SU-DHL-6 (cell line): Measurements from ENCODE around the gene MUC15.

Experiments used
- H2AFZ ChIP-seq: fragments of 200-600 bp; sonication (generic); 2 replicates; pipeline ENCODE4 v1.6.1; 2014; ENCODE audit warnings: low read depth, mild to moderate bottlenecking, moderate library complexity, mixed read lengths, antibody characterized with exemption, low read length; ENCODE audit not compliant: severe bottlenecking
- H3F3A ChIP-seq: fragments of 200-600 bp; shearing (Covaris generic); 2 replicates; pipeline ENCODE4 v1.6.0; 2016; ENCODE audit warnings: antibody characterized with exemption, mild to moderate bottlenecking; ENCODE audit not compliant: insufficient read depth
- H3K27ac ChIP-seq: fragments of 200-600 bp; sonication (generic); 2 replicates; pipeline ENCODE4 v1.5.1; 2016; ENCODE audit warnings: low read depth, mild to moderate bottlenecking, low read length, moderate library complexity, mixed read lengths
- H3K27me3 ChIP-seq: fragments of 200-600 bp; sonication (generic), shearing (Covaris generic); 2 replicates; pipeline ENCODE4 v1.6.0; 2014; ENCODE audit warnings: mild to moderate bottlenecking, low read length
- H3K36me3 ChIP-seq: fragments of 200-600 bp; sonication (generic); 2 replicates; pipeline ENCODE4 v1.6.1; 2014; ENCODE audit warnings: mild to moderate bottlenecking, low read length, mixed read lengths
- H3K4me2 ChIP-seq: fragments of 300-600, 200-600 bp; shearing (Covaris generic), sonication (generic); 2 replicates; pipeline ENCODE4 v1.6.0; 2014; ENCODE audit warnings: low read length, low read depth, mild to moderate bottlenecking; ENCODE audit not compliant: poor library complexity, severe bottlenecking
- H3K4me3 ChIP-seq: fragments of 200-600 bp; sonication (generic); 2 replicates; pipeline ENCODE4 v1.5.1; 2014; ENCODE audit warnings: antibody characterized with exemption, low read length, mild to moderate bottlenecking, mixed read lengths; ENCODE audit not compliant: insufficient read depth, poor library complexity, severe bottlenecking
- H3K79me2 ChIP-seq: fragments of 200-600 bp; sonication (generic); 2 replicates; pipeline ENCODE4 v1.6.1; 2014; ENCODE audit warnings: mild to moderate bottlenecking, low read length, moderate library complexity; ENCODE audit not compliant: insufficient read depth
- H3K9ac ChIP-seq: fragments of 200-600 bp; sonication (generic); 2 replicates; pipeline ENCODE4 v1.7.0; 2014; ENCODE audit warnings: mild to moderate bottlenecking, low read length
- H3K9me2 ChIP-seq: fragments of 200-600 bp; sonication (generic); replicated peaks from 2 replicates; pipeline ENCODE4 v1.6.1; 2014; ENCODE audit warnings: low read length; ENCODE audit not compliant: insufficient read depth
- H3K9me3 ChIP-seq: fragments of 200-600 bp; sonication (generic); 2 replicates; pipeline ENCODE4 v1.6.1; 2014; ENCODE audit warnings: low read length, mixed read lengths; ENCODE audit not compliant: insufficient read depth
- H4K20me1 ChIP-seq: fragments of 200-600 bp; sonication (generic); 2 replicates; pipeline ENCODE4 v1.6.1; 2014; ENCODE audit warnings: low read depth, mild to moderate bottlenecking, antibody characterized with exemption, low read length, moderate library complexity, mixed read lengths
- CTCF ChIP-seq: fragments of 200-600 bp; sonication (generic); IDR thresholded peaks from one replicate; pipeline ENCODE4 v1.5.1; 2017; ENCODE audit warnings: antibody characterized with exemption, mild to moderate bottlenecking, low read length, moderate library complexity; ENCODE audit not compliant: insufficient read depth, poor library complexity, severe bottlenecking
- EZH2phosphoT487 ChIP-seq: fragments of 200-600 bp; sonication (generic), shearing (Covaris generic); conservative IDR thresholded peaks from 2 replicates; pipeline ENCODE4 v1.6.1; 2018; ENCODE audit warnings: mild to moderate bottlenecking, antibody characterized with exemption, low read length, moderate library complexity, mixed read lengths

The MUC15 gene

GRCh38 chr11:26571861-26572654, at the start of gene MUC15:
Gene MUC15 (minus strand): TSS chr11:26572263. CDS start chr11:26567094, 5,169 bp downstream.
- no peaks in the 10 kb centered on the region for H4K20me1 ChIP-seq
- no peaks in the 10 kb centered on the region for H3K9me3 ChIP-seq
- H3K27ac ChIP-seq = no peak within 1 kb of the TSS
- TF ChIP-seq EZH2phosphoT487 = no peak
- TF ChIP-seq CTCF = no peak
- no peaks in the 10 kb centered on the region for H3K9me2 ChIP-seq
- no peak within 1 kb of the TSS for H3K9ac ChIP-seq
- no peak within 1 kb of the TSS for H3K4me2 ChIP-seq
- no peaks in the 10 kb centered on the region for H3K27me3 ChIP-seq
- H3K4me3 ChIP-seq = no peak within 1 kb of the TSS
- H3K79me2 ChIP-seq = no peaks in the 10 kb centered on the region
- no peak within 1 kb of the TSS for H2AFZ ChIP-seq
- no peaks in the 10 kb centered on the region for H3F3A ChIP-seq
- no peaks in the 10 kb centered on the region for H3K36me3 ChIP-seq

GRCh38 chr11:26621132-26621531, 49.1 kb upstream of the MUC15 start:
- H3F3A ChIP-seq = no peaks in the 10 kb centered on the region
- H3K4me3 ChIP-seq = no peak overlapping the region
- H3K4me2 ChIP-seq = no peak overlapping the region
- H3K36me3 ChIP-seq = no peaks in the 10 kb centered on the region
- H3K9me2 ChIP-seq = no peaks in the 10 kb centered on the region
- H3K9ac ChIP-seq = no peak overlapping the region
- H3K27me3 ChIP-seq = no peaks in the 10 kb centered on the region
- no peaks in the 10 kb centered on the region for H3K9me3 ChIP-seq
- no peaks in the 10 kb centered on the region for H4K20me1 ChIP-seq
- H3K79me2 ChIP-seq = no peaks in the 10 kb centered on the region
- TF ChIP-seq EZH2phosphoT487 (no peak), CTCF (no peak)
- no peak overlapping the region for H2AFZ ChIP-seq
- no peak overlapping the region for H3K27ac ChIP-seq

- Histone ChIP-seq H3K4me2 (no peak overlapping the region), H3K9me3 (no peaks in the 10 kb centered on the region), H2AFZ (no peak overlapping the region), H3K27me3 (no peaks in the 10 kb centered on the region), H3K9ac (no peak overlapping the region), H3K27ac (no peak overlapping the region), H3F3A (no peaks in the 10 kb centered on the region), H3K4me3 (no peak overlapping the region), H3K36me3 (no peaks in the 10 kb centered on the region), H3K9me2 (no peaks in the 10 kb centered on the region), H3K79me2 (no peaks in the 10 kb centered on the region), H4K20me1 (no peaks in the 10 kb centered on the region)
- TF ChIP-seq EZH2phosphoT487 (no peak), CTCF (no peak)
Observed at GRCh38 chr11:26620282-26621045, 48.4 kb upstream of the MUC15 start.
